Neural cell (in vitro differentiated cells): ENCODE results near the gene MYLK. TPM values are rescaled to one million over a fixed set of nuclear protein-coding genes. Genes with fewer than 3 reads are reported as not detected.

Experiments
- H2AFZ ChIP-seq: fragments of 200-600, 300-800 bp; sonication (generic), shearing (Covaris generic); 2 replicates; pipeline ENCODE4 v1.6.0; 2014; ENCODE audit warnings: low read depth, mild to moderate bottlenecking, antibody characterized with exemption, low read length, moderate library complexity
- H3F3A ChIP-seq: fragments of 200-600 bp; shearing (Covaris generic); 2 replicates; pipeline ENCODE4 v1.6.1; 2016; ENCODE audit warnings: mild to moderate bottlenecking, moderate library complexity, mixed read lengths, antibody characterized with exemption, low read length; ENCODE audit not compliant: insufficient read depth, poor library complexity, severe bottlenecking
- H3K27ac ChIP-seq: fragments of 200-600, 300-800 bp; sonication (generic), shearing (Covaris generic); 2 replicates; pipeline ENCODE4 v1.5.1; 2014; ENCODE audit warnings: mild to moderate bottlenecking, low read length, moderate library complexity
- H3K27me3 ChIP-seq: fragments of 300-800, 200-600 bp; sonication (generic), shearing (Covaris generic); 2 replicates; pipeline ENCODE4 v1.6.0; 2014; ENCODE audit warnings: mild to moderate bottlenecking, low read depth, low read length, moderate library complexity; ENCODE audit not compliant: insufficient read depth
- H3K36me3 ChIP-seq: fragments of 300-800, 200-600 bp; sonication (generic), shearing (Covaris generic); 2 replicates; pipeline ENCODE4 v1.5.1; 2014; ENCODE audit warnings: mild to moderate bottlenecking, antibody characterized with exemption, low read length, moderate library complexity; ENCODE audit not compliant: insufficient read depth
- H3K4me2 ChIP-seq: fragments of 300-800, 200-600 bp; sonication (generic), shearing (Covaris generic); 2 replicates; pipeline ENCODE4 v1.6.0; 2014; ENCODE audit warnings: mild to moderate bottlenecking, low read length
- H3K4me3 ChIP-seq: fragments of 300-800, 200-600 bp; sonication (generic), shearing (Covaris generic); 2 replicates; pipeline ENCODE4 v1.5.1; 2014; ENCODE audit warnings: mild to moderate bottlenecking, low read length, moderate library complexity
- H3K79me2 ChIP-seq: fragments of 200-600 bp; shearing (Covaris generic); replicated peaks from 2 replicates; pipeline ENCODE4 v1.6.0; 2014; ENCODE audit warnings: mild to moderate bottlenecking, low read length, moderate library complexity; ENCODE audit not compliant: insufficient read depth
- H3K9ac ChIP-seq: fragments of 300-800, 200-600 bp; sonication (generic), shearing (Covaris generic); 2 replicates; pipeline ENCODE4 v1.6.1; 2016; ENCODE audit warnings: mild to moderate bottlenecking, low read length, mixed read lengths
- H3K9me2 ChIP-seq: fragments of 200-600 bp; shearing (Covaris generic); 2 replicates; pipeline ENCODE4 v1.6.1; 2016; ENCODE audit warnings: mild to moderate bottlenecking, low read length, mixed read lengths; ENCODE audit not compliant: insufficient read depth
- H3K9me3 ChIP-seq: fragments of 200-600, 300-800 bp; sonication (generic), shearing (Covaris generic); 2 replicates; pipeline ENCODE4 v1.6.1; 2016; ENCODE audit warnings: mild to moderate bottlenecking, mixed run types, low read length, moderate library complexity, mixed read lengths
- H4K20me1 ChIP-seq: fragments of 200-600 bp; shearing (Covaris generic); 2 replicates; pipeline ENCODE4 v1.6.1; 2016; ENCODE audit warnings: mild to moderate bottlenecking, mixed run types; ENCODE audit not compliant: insufficient read depth
- CTCF ChIP-seq: fragments of 450-650 bp; IDR thresholded peaks from 2 replicates; pipeline ENCODE4 v1.5.1; 2014; ENCODE audit warnings: antibody characterized with exemption, mild to moderate bottlenecking, moderate library complexity; ENCODE audit not compliant: poor library complexity, severe bottlenecking
- EP300 ChIP-seq: fragments of 450-650 bp; conservative IDR thresholded peaks from 2 replicates; pipeline ENCODE4 v1.6.1; 2014; ENCODE audit warnings: antibody characterized with exemption, mild to moderate bottlenecking, moderate library complexity; ENCODE audit not compliant: poor library complexity, severe bottlenecking
- EZH2 ChIP-seq: fragments of 200-600, 300-800 bp; shearing (Covaris generic), sonication (generic); IDR thresholded peaks from 2 replicates; pipeline ENCODE4 v1.6.1; 2014; ENCODE audit warnings: antibody characterized with exemption, low read length, borderline replicate concordance, mild to moderate bottlenecking; ENCODE audit not compliant: insufficient read depth, poor library complexity, severe bottlenecking
- MXI1 ChIP-seq: fragments of 450-650 bp; conservative IDR thresholded peaks from 2 replicates; pipeline ENCODE4 v1.6.1; 2014; ENCODE audit warnings: antibody characterized with exemption, mild to moderate bottlenecking; ENCODE audit not compliant: poor library complexity, severe bottlenecking
- POLR2AphosphoS5 ChIP-seq: IDR thresholded peaks from 2 replicates; pipeline ENCODE4 v1.6.1; 2012
- RAD21 ChIP-seq: fragments of 450-650 bp; conservative IDR thresholded peaks from 2 replicates; pipeline ENCODE4 v1.6.1; 2014; ENCODE audit warnings: antibody characterized with exemption, mild to moderate bottlenecking, moderate library complexity
- REST ChIP-seq: IDR thresholded peaks from 2 replicates; pipeline ENCODE4 v1.6.1; 2012; ENCODE audit warnings: borderline replicate concordance
- SMC3 ChIP-seq: fragments of 450-650 bp; conservative IDR thresholded peaks from 2 replicates; pipeline ENCODE4 v1.6.1; 2014; ENCODE audit warnings: antibody characterized with exemption, mild to moderate bottlenecking, moderate library complexity; ENCODE audit not compliant: poor library complexity
- TAF1 ChIP-seq: IDR thresholded peaks from 2 replicates; pipeline ENCODE4 v1.6.1; 2012; ENCODE audit warnings: low read depth
- polyA plus RNA-seq: library from polyadenylated mRNA; depleted of rRNA; stranded (reverse); fragments of >200 nt; gene quantifications from 2 replicates; pipeline ENCODE4 v1.2.3, GENCODE V29; 2014

Gene MYLK
- polyA plus RNA-seq, 1 donor from 2014 or later = 0.43 TPM

- H3K36me3 ChIP-seq = peaks cover 8% of the 10 kb centered on the region
These were observed 45.2 kb upstream of the MYLK start for GRCh38 chr3:123929325-123929724.

GRCh38 chr3:123926396-123926795 is 42.3 kb upstream of the MYLK start:
- H3K9me3 ChIP-seq = no peaks in the 10 kb centered on the region
- H3K27me3 ChIP-seq = no peaks in the 10 kb centered on the region
- H3F3A ChIP-seq = no peaks in the 10 kb centered on the region
- no peak overlapping the region for H3K9ac ChIP-seq
- peaks cover 8% of the 10 kb centered on the region for H3K36me3 ChIP-seq
- H3K79me2 ChIP-seq = no peaks in the 10 kb centered on the region
- no peaks in the 10 kb centered on the region for H3K9me2 ChIP-seq
- no peaks in the 10 kb centered on the region for H4K20me1 ChIP-seq
- H3K4me3 ChIP-seq = no peak overlapping the region
- H3K27ac ChIP-seq = no peak overlapping the region
- H2AFZ ChIP-seq = no peak overlapping the region
- H3K4me2 ChIP-seq = no peak overlapping the region
- no peak for TF ChIP-seq RAD21
- TF ChIP-seq EP300 = no peak
- no peak for TF ChIP-seq EZH2
- TF ChIP-seq CTCF = no peak
- TF ChIP-seq MXI1 = no peak
- no peak for TF ChIP-seq TAF1

More at GRCh38 chr3:123929325-123929724, 45.2 kb upstream of the MYLK start:
- Histone ChIP-seq H3K27ac (no peak overlapping the region), H4K20me1 (no peaks in the 10 kb centered on the region), H3K4me3 (no peak overlapping the region), H3K79me2 (no peaks in the 10 kb centered on the region), H2AFZ (no peak overlapping the region), H3K9ac (no peak overlapping the region), H3F3A (no peaks in the 10 kb centered on the region), H3K4me2 (no peak overlapping the region), H3K9me3 (no peaks in the 10 kb centered on the region), H3K9me2 (no peaks in the 10 kb centered on the region), H3K27me3 (no peaks in the 10 kb centered on the region)
- TF ChIP-seq EP300 (no peak), POLR2AphosphoS5 (no peak), EZH2 (no peak), MXI1 (no peak), REST (no peak), TAF1 (no peak), RAD21 (no peak), CTCF (no peak), SMC3 (no peak)
